A673 (cell line): ENCODE results near the gene GLCCI1.

ENCODE experiments used
- EZH2 ChIP-seq: fragments of 200-600 bp; sonication (generic); IDR thresholded peaks from 2 replicates; pipeline ENCODE4 v1.6.1; 2017; ENCODE audit warnings: borderline replicate concordance, low read depth, mild to moderate bottlenecking, mixed read lengths, antibody characterized with exemption, low read length; ENCODE audit not compliant: poor library complexity, severe bottlenecking
- TF ChIP-seq, protein P1 (sequence below): fragments of 300-800, 200-600 bp; sonication (generic); conservative IDR thresholded peaks from 2 replicates; pipeline ENCODE4 v1.5.1; 2017; ENCODE audit warnings: low read depth, mild to moderate bottlenecking, antibody characterized with exemption, low read length, moderate library complexity, mixed read lengths

DNA sequence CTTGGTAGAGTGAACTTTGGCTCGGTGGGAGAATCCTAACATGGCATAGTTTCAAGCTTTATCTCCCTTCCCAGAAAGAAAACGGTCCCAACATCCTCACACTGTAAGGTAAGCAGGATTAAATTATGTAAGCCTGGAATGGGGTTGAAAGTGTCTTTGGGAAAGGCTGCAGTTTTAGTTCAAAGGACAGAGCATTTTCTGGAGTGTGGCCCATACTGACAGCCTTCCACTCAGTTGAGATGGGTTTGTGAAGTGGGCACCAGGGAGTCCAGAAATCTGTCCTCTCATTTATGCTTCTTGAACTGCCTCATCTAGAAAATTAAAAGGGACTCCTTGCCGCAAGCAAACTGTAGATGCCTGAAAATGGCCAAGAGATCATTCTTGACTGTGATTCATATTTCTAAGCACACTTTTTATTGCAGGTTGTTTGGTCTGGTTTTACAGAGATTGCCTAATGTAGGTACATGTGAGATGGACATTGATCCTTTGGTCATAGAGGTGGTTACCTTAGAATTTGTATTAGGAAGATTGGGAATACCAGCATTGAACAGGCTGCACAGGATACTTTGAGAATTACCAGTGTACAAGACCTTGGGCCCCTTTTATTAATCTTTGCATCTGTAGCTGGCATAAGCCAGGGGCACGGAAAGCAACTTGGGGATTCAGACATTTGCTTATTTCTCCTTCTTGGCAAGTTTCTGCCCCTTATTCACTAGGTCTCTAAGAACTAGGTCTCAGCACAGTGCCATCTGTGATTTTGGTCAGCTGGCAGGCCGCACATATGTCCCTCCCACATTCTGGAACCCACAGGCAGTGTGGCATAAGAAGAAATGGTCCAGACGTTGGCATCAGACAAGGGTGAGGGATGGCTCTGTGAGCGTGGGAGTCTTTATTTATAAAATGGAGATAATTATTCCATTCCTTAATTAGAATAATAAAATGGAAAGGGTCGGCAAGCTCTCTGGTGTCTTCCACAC, 125.9 kb downstream of the GLCCI1 start:
- no peak for TF ChIP-seq EZH2
- TF ChIP-seq, protein P1, sequence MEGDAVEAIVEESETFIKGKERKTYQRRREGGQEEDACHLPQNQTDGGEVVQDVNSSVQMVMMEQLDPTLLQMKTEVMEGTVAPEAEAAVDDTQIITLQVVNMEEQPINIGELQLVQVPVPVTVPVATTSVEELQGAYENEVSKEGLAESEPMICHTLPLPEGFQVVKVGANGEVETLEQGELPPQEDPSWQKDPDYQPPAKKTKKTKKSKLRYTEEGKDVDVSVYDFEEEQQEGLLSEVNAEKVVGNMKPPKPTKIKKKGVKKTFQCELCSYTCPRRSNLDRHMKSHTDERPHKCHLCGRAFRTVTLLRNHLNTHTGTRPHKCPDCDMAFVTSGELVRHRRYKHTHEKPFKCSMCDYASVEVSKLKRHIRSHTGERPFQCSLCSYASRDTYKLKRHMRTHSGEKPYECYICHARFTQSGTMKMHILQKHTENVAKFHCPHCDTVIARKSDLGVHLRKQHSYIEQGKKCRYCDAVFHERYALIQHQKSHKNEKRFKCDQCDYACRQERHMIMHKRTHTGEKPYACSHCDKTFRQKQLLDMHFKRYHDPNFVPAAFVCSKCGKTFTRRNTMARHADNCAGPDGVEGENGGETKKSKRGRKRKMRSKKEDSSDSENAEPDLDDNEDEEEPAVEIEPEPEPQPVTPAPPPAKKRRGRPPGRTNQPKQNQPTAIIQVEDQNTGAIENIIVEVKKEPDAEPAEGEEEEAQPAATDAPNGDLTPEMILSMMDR: no peak
